K562 (cell line): ENCODE data around the gene SMG1. TPM values are rescaled to one million over a fixed set of nuclear protein-coding genes. Genes with fewer than 3 reads are reported as not detected.

Source experiments
- CCAR2 ChIP-seq: fragments of 200-400 bp; formaldehyde crosslinking; IDR thresholded peaks from 2 replicates; pipeline ENCODE4 v1.6.1; 2017; ENCODE audit warnings: mild to moderate bottlenecking, low read depth, low read length
- CREM ChIP-seq: IDR thresholded peaks from 2 replicates; pipeline ENCODE4 v1.6.1; 2014; ENCODE audit warnings: antibody characterized with exemption, low read depth
- HSF4 ChIP-seq: fragments of 250-450 bp; sonication (Bioruptor Pico); IDR thresholded peaks from 2 replicates; pipeline ENCODE4 v2.1.2; 2022; ENCODE audit warnings: mild to moderate bottlenecking, moderate library complexity, borderline replicate concordance
- KAT8 ChIP-seq: fragments of 450-650 bp; IDR thresholded peaks from 2 replicates; pipeline ENCODE4 v1.6.1; 2016; ENCODE audit warnings: low read depth, mild to moderate bottlenecking
- LCOR ChIP-seq: sonication (generic); formaldehyde crosslinking; IDR thresholded peaks from 2 replicates; pipeline ENCODE4 v1.8.0; 2022; ENCODE audit warnings: mild to moderate bottlenecking, missing genetic modification reagents
- NCOR1 ChIP-seq: fragments of 450-650 bp; IDR thresholded peaks from 2 replicates; pipeline ENCODE4 v1.6.1; 2016; ENCODE audit warnings: mild to moderate bottlenecking, moderate library complexity
- XRCC4 ChIP-seq: IDR thresholded peaks from one replicate; pipeline ENCODE4 v1.6.1; 2011; ENCODE audit not compliant: insufficient read depth, insufficient read length; ENCODE audit errors: extremely low read depth
- YY1 ChIP-seq, 3 experiments: IDR thresholded peaks; 2 replicates each; pipeline ENCODE4 v1.6.1; 2011; ENCODE audit warnings: low read length in 2 of 3, mild to moderate bottlenecking in 2 of 3, moderate library complexity in 2 of 3, borderline replicate concordance in 1 of 3, control low read depth in 1 of 3, low read depth in 1 of 3; ENCODE audit not compliant: insufficient read depth in 3 of 3, insufficient replicate concordance in 2 of 3, control insufficient read depth in 1 of 3, insufficient read length in 1 of 3; ENCODE audit errors: extremely low read depth in 1 of 3
- ZSCAN29 ChIP-seq: fragments of 450-650 bp; IDR thresholded peaks from 2 replicates; pipeline ENCODE4 v1.6.1; 2017
- ZSCAN32 ChIP-seq: fragments of 450-650 bp; formaldehyde crosslinking; IDR thresholded peaks from 2 replicates; pipeline ENCODE4 v1.4.0; 2020; ENCODE audit warnings: mild to moderate bottlenecking, moderate library complexity
- polyA plus RNA-seq, 8 experiments: library from polyadenylated mRNA; depleted of rRNA in 4 of 8; stranded (reverse) in 5 of 8; unstranded in 3 of 8; fragments of >200 nt; fragmentation: Nextera tagmentation in 2 of 8; fragmentation: Illumina TruSeq in 1 of 8; extraction: Ambion mirVana in 2 of 8; extraction: Trizol in 1 of 8; gene quantifications; 2 replicates each; pipeline versions ENCODE4 v1.2.1 to v1.2.3, GENCODE V29; 2011 to 2014; ENCODE audit warnings: inconsistent platforms in 1 of 8, missing spikeins in 1 of 8
- total RNA-seq, 7 experiments: library from RNA; depleted of rRNA in 6 of 7; stranded (reverse); fragments of >200 nt in 6 of 7; fragmentation: Illumina TruSeq in 2 of 7; extraction: Trizol in 2 of 7; gene quantifications; 2 replicates each; pipeline versions ENCODE4 v1.2.1 to v1.2.3, GENCODE V29; 2011 to 2021; ENCODE audit warnings: low replicate concordance in 1 of 7
- TF ChIP-seq, protein P1 (sequence below): sonication (generic); formaldehyde crosslinking; IDR thresholded peaks from 2 replicates; pipeline ENCODE4 v1.8.1; 2023; ENCODE audit warnings: missing genetic modification reagents, mild to moderate bottlenecking, borderline replicate concordance
- TF ChIP-seq, protein P2 (sequence below): fragments of 250-450 bp; sonication (Bioruptor Pico); IDR thresholded peaks from 2 replicates; pipeline ENCODE4 v1.4.0; 2020; ENCODE audit warnings: mild to moderate bottlenecking, moderate library complexity
- TF ChIP-seq, protein P3 (sequence below): fragments of 250-450 bp; sonication (Bioruptor Pico); IDR thresholded peaks from 2 replicates; pipeline ENCODE4 v1.4.0; 2020
- TF ChIP-seq, protein P4 (sequence below): sonication (generic); formaldehyde crosslinking; IDR thresholded peaks from 2 replicates; pipeline ENCODE4 v1.8.0; 2022; ENCODE audit warnings: mild to moderate bottlenecking, missing genetic modification reagents
- TF ChIP-seq, protein P5 (sequence below): fragments of 450-650 bp; IDR thresholded peaks from 2 replicates; pipeline ENCODE4 v1.6.1; 2016; ENCODE audit warnings: mild to moderate bottlenecking

Gene SMG1
- total and polyA plus RNA-seq, 9 of the 15 experiments (the other 6 are each of a cell fraction or from before 2014, with no cell fraction given): 3.4 to 54.8 (median 32.0) TPM

DNA sequence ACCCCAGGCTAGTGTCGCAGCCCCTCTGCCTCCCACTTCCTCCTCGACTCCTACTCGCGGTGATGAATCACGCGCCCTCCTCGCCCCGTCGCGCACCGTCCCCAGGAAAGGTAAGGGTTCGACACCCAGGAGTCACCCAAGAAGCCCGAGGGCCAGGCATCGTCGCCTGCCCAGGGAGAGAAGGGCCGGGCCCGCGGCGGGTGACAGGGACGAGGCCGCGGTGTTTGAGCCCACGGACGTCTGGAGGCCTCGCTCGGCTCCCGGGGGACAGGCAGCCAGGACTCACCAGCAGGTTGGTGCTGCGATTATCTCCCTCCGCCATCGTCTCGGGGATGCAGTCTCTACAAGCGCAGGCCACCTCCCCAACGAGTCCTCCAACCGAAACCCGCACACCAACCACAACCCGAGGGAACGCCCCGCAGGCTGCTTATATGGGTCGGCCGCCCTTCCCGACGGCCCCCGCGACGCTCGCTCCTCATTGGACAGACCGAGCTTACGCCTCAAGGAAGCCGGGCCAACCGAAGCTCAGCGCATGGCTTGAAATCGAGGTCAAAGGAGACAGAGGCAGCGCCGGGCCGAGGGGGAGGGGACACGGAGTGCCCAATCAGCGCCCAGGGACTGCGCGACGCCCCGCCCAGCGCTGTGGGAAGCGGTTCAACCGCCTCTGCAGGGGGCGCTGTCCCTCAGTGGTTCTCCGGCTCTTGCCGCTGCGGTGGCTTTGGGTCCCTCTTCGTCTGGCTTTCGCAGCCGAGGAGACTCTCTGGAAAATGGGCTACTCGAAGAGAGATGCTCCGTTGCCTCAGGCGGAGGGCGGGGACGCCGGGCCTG lies 124.8 kb downstream of the SMG1 start, which contains the start of gene ARL6IP1 (continued):
- TF ChIP-seq, protein P1, sequence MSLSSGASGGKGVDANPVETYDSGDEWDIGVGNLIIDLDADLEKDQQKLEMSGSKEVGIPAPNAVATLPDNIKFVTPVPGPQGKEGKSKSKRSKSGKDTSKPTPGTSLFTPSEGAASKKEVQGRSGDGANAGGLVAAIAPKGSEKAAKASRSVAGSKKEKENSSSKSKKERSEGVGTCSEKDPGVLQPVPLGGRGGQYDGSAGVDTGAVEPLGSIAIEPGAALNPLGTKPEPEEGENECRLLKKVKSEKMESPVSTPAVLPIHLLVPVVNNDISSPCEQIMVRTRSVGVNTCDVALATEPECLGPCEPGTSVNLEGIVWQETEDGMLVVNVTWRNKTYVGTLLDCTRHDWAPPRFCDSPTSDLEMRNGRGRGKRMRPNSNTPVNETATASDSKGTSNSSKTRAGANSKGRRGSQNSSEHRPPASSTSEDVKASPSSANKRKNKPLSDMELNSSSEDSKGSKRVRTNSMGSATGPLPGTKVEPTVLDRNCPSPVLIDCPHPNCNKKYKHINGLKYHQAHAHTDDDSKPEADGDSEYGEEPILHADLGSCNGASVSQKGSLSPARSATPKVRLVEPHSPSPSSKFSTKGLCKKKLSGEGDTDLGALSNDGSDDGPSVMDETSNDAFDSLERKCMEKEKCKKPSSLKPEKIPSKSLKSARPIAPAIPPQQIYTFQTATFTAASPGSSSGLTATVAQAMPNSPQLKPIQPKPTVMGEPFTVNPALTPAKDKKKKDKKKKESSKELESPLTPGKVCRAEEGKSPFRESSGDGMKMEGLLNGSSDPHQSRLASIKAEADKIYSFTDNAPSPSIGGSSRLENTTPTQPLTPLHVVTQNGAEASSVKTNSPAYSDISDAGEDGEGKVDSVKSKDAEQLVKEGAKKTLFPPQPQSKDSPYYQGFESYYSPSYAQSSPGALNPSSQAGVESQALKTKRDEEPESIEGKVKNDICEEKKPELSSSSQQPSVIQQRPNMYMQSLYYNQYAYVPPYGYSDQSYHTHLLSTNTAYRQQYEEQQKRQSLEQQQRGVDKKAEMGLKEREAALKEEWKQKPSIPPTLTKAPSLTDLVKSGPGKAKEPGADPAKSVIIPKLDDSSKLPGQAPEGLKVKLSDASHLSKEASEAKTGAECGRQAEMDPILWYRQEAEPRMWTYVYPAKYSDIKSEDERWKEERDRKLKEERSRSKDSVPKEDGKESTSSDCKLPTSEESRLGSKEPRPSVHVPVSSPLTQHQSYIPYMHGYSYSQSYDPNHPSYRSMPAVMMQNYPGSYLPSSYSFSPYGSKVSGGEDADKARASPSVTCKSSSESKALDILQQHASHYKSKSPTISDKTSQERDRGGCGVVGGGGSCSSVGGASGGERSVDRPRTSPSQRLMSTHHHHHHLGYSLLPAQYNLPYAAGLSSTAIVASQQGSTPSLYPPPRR (CRISPR knock-in tag): peak; percentile 33; the same call in 1 of the 2 replicates
- TF ChIP-seq NCOR1: peak; percentile 75
- TF ChIP-seq ZSCAN32 (CRISPR knock-in tag): no peak
- TF ChIP-seq, protein P2, sequence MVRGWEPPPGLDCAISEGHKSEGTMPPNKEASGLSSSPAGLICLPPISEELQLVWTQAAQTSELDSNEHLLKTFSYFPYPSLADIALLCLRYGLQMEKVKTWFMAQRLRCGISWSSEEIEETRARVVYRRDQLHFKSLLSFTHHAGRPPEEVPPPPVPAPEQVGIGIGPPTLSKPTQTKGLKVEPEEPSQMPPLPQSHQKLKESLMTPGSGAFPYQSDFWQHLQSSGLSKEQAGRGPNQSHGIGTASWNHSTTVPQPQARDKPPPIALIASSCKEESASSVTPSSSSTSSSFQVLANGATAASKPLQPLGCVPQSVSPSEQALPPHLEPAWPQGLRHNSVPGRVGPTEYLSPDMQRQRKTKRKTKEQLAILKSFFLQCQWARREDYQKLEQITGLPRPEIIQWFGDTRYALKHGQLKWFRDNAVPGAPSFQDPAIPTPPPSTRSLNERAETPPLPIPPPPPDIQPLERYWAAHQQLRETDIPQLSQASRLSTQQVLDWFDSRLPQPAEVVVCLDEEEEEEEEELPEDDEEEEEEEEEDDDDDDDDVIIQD: no peak
- TF ChIP-seq, protein P3, sequence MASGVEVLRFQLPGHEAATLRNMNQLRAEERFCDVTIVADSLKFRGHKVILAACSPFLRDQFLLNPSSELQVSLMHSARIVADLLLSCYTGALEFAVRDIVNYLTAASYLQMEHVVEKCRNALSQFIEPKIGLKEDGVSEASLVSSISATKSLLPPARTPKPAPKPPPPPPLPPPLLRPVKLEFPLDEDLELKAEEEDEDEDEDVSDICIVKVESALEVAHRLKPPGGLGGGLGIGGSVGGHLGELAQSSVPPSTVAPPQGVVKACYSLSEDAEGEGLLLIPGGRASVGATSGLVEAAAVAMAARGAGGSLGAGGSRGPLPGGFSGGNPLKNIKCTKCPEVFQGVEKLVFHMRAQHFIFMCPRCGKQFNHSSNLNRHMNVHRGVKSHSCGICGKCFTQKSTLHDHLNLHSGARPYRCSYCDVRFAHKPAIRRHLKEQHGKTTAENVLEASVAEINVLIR (CRISPR knock-in tag): no peak
- TF ChIP-seq XRCC4: no peak
- peak in 2 of 3 experiments; percentile 33 to 80 for TF ChIP-seq YY1 (IDR thresholded peaks at IDR 0.05; ENCODE audit: borderline replicate concordance in 1 of 3, control insufficient read depth in 1 of 3, extremely low read depth in 1 of 3, insufficient read depth in 3 of 3, insufficient read length in 1 of 3, insufficient replicate concordance in 2 of 3, low read depth in 1 of 3, low read length in 2 of 3)
- no peak for TF ChIP-seq HSF4 (CRISPR knock-in tag)
- no peak for TF ChIP-seq CCAR2
- TF ChIP-seq, protein P4, sequence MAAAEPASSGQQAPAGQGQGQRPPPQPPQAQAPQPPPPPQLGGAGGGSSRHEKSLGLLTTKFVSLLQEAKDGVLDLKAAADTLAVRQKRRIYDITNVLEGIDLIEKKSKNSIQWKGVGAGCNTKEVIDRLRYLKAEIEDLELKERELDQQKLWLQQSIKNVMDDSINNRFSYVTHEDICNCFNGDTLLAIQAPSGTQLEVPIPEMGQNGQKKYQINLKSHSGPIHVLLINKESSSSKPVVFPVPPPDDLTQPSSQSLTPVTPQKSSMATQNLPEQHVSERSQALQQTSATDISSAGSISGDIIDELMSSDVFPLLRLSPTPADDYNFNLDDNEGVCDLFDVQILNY (CRISPR knock-in tag): peak; percentile 42; the same call in 1 of the 2 replicates
- TF ChIP-seq CREM: peak; percentile 83
- 0 out of 2 replicates have a peak, but pooled peaks have one; percentile 65 for TF ChIP-seq ZSCAN29
- TF ChIP-seq LCOR (CRISPR knock-in tag): peak; percentile 91
- TF ChIP-seq KAT8: no peak
- TF ChIP-seq, protein P5, sequence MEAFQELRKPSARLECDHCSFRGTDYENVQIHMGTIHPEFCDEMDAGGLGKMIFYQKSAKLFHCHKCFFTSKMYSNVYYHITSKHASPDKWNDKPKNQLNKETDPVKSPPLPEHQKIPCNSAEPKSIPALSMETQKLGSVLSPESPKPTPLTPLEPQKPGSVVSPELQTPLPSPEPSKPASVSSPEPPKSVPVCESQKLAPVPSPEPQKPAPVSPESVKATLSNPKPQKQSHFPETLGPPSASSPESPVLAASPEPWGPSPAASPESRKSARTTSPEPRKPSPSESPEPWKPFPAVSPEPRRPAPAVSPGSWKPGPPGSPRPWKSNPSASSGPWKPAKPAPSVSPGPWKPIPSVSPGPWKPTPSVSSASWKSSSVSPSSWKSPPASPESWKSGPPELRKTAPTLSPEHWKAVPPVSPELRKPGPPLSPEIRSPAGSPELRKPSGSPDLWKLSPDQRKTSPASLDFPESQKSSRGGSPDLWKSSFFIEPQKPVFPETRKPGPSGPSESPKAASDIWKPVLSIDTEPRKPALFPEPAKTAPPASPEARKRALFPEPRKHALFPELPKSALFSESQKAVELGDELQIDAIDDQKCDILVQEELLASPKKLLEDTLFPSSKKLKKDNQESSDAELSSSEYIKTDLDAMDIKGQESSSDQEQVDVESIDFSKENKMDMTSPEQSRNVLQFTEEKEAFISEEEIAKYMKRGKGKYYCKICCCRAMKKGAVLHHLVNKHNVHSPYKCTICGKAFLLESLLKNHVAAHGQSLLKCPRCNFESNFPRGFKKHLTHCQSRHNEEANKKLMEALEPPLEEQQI: peak; percentile 98
